SK-N-SH treated with all-trans-retinoic acid at 6 μM for 48 hours (cell line): ENCODE data around the gene CIC.

Experiments
- ATAC-seq: fragments of 200-7000 bp; cut with Tn5 transposase; 3 replicates; pipeline ENCODE4 v1.9.1; 2020; ENCODE audit warnings: mild to moderate bottlenecking, moderate library complexity
- ARNTL ChIP-seq: fragments of 450-650 bp; formaldehyde crosslinking; IDR thresholded peaks from 2 replicates; pipeline ENCODE4 v1.5.0; 2020; ENCODE audit warnings: low read depth, mild to moderate bottlenecking, moderate library complexity, borderline replicate concordance
- CREB5 ChIP-seq: fragments of 250-450 bp; sonication (Bioruptor Pico); IDR thresholded peaks from 2 replicates; pipeline ENCODE4 v1.5.1; 2020; ENCODE audit warnings: low read depth, mild to moderate bottlenecking, moderate library complexity
- ESRRG ChIP-seq: fragments of 250-450 bp; sonication (Bioruptor Pico); IDR thresholded peaks from 2 replicates; pipeline ENCODE4 v1.6.1; 2021; ENCODE audit warnings: mild to moderate bottlenecking
- GLIS3 ChIP-seq: fragments of 250-450 bp; sonication (Bioruptor Pico); IDR thresholded peaks from 2 replicates; pipeline ENCODE4 v1.5.0; 2020; ENCODE audit warnings: mild to moderate bottlenecking, moderate library complexity
- ISL1 ChIP-seq: fragments of 250-450 bp; sonication (Bioruptor Pico); IDR thresholded peaks from 2 replicates; pipeline ENCODE4 v2.1.2; 2022; ENCODE audit warnings: mild to moderate bottlenecking, moderate library complexity
- OSR1 ChIP-seq: fragments of 250-450 bp; sonication (Bioruptor Pico); IDR thresholded peaks from 2 replicates; pipeline ENCODE4 v1.8.0; 2022; ENCODE audit warnings: moderate library complexity, mild to moderate bottlenecking, inconsistent platforms
- POU6F1 ChIP-seq: fragments of 250-450 bp; sonication (Bioruptor Pico); IDR thresholded peaks from 2 replicates; pipeline ENCODE4 v1.8.0; 2021; ENCODE audit warnings: low read depth, mild to moderate bottlenecking, moderate library complexity, borderline replicate concordance
- PPARA ChIP-seq: fragments of 250-450 bp; sonication (Bioruptor Pico); IDR thresholded peaks from 2 replicates; pipeline ENCODE4 v1.5.0; 2020; ENCODE audit warnings: mild to moderate bottlenecking, borderline replicate concordance
- RARB ChIP-seq: fragments of 250-450 bp; sonication (Bioruptor Pico); IDR thresholded peaks from 2 replicates; pipeline ENCODE4 v1.8.0; 2021; ENCODE audit warnings: mild to moderate bottlenecking, moderate library complexity
- SNAI2 ChIP-seq: fragments of 250-450 bp; sonication (Bioruptor Pico); IDR thresholded peaks from 2 replicates; pipeline ENCODE4 v1.5.0; 2020; ENCODE audit warnings: mild to moderate bottlenecking, moderate library complexity
- TCF4 ChIP-seq: fragments of 250-450 bp; sonication (Bioruptor Pico); IDR thresholded peaks from 2 replicates; pipeline ENCODE4 v1.8.0; 2021; ENCODE audit warnings: mild to moderate bottlenecking, moderate library complexity, borderline replicate concordance
- TOX ChIP-seq: fragments of 250-450 bp; sonication (Bioruptor Pico); IDR thresholded peaks from 2 replicates; pipeline ENCODE4 v1.8.0; 2021; ENCODE audit warnings: mild to moderate bottlenecking, moderate library complexity, borderline replicate concordance
- TSHZ2 ChIP-seq: fragments of 250-450 bp; sonication (Bioruptor Pico); IDR thresholded peaks from 2 replicates; pipeline ENCODE4 v1.5.0; 2020; ENCODE audit warnings: mild to moderate bottlenecking, moderate library complexity
- ZC3H10 ChIP-seq: fragments of 250-450 bp; sonication (Bioruptor Pico); IDR thresholded peaks from 2 replicates; pipeline ENCODE4 v1.5.1; 2021; ENCODE audit warnings: mild to moderate bottlenecking, moderate library complexity
- ZFP3 ChIP-seq: fragments of 250-450 bp; sonication (Bioruptor Pico); IDR thresholded peaks from 2 replicates; pipeline ENCODE4 v1.5.0; 2020; ENCODE audit warnings: mild to moderate bottlenecking, moderate library complexity
- ZFP30 ChIP-seq: fragments of 450-650 bp; formaldehyde crosslinking; IDR thresholded peaks from 2 replicates; pipeline ENCODE4 v1.5.0; 2022; ENCODE audit warnings: mild to moderate bottlenecking, moderate library complexity
- ZNF565 ChIP-seq: fragments of 450-650 bp; formaldehyde crosslinking; conservative IDR thresholded peaks from 2 replicates; pipeline ENCODE4 v1.5.0; 2020; ENCODE audit warnings: low read depth, mild to moderate bottlenecking, moderate library complexity
- ZNF8 ChIP-seq: fragments of 450-650 bp; formaldehyde crosslinking; IDR thresholded peaks from 2 replicates; pipeline ENCODE4 v1.5.0; 2020; ENCODE audit warnings: mild to moderate bottlenecking, moderate library complexity
- TF ChIP-seq, protein P1 (sequence below): fragments of 250-450 bp; sonication (Bioruptor Pico); IDR thresholded peaks from 2 replicates; pipeline ENCODE4 v1.5.1; 2021; ENCODE audit warnings: mild to moderate bottlenecking, moderate library complexity
- TF ChIP-seq, protein P2 (sequence below): fragments of 250-450 bp; sonication (Bioruptor Pico); IDR thresholded peaks from 2 replicates; pipeline ENCODE4 v1.8.0; 2020; ENCODE audit warnings: mild to moderate bottlenecking, moderate library complexity, borderline replicate concordance

CIC gene

GRCh38 chr19:42234364-42234763 lies 34.7 kb upstream of the CIC start:
- TF ChIP-seq, protein P1, sequence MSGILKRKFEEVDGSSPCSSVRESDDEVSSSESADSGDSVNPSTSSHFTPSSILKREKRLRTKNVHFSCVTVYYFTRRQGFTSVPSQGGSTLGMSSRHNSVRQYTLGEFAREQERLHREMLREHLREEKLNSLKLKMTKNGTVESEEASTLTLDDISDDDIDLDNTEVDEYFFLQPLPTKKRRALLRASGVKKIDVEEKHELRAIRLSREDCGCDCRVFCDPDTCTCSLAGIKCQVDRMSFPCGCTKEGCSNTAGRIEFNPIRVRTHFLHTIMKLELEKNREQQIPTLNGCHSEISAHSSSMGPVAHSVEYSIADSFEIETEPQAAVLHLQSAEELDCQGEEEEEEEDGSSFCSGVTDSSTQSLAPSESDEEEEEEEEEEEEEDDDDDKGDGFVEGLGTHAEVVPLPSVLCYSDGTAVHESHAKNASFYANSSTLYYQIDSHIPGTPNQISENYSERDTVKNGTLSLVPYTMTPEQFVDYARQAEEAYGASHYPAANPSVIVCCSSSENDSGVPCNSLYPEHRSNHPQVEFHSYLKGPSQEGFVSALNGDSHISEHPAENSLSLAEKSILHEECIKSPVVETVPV (CRISPR knock-in tag): no peak
- TF ChIP-seq TSHZ2 (CRISPR knock-in tag) (no peak), TCF4 (CRISPR knock-in tag) (no peak), ZFP3 (no peak), ZNF565 (CRISPR knock-in tag) (no peak), OSR1 (CRISPR knock-in tag) (no peak), PPARA (CRISPR knock-in tag) (no peak), ZFP30 (CRISPR knock-in tag) (no peak), ZC3H10 (CRISPR knock-in tag) (no peak), POU6F1 (CRISPR knock-in tag) (no peak), SNAI2 (CRISPR knock-in tag) (no peak)
- TF ChIP-seq, protein P2, sequence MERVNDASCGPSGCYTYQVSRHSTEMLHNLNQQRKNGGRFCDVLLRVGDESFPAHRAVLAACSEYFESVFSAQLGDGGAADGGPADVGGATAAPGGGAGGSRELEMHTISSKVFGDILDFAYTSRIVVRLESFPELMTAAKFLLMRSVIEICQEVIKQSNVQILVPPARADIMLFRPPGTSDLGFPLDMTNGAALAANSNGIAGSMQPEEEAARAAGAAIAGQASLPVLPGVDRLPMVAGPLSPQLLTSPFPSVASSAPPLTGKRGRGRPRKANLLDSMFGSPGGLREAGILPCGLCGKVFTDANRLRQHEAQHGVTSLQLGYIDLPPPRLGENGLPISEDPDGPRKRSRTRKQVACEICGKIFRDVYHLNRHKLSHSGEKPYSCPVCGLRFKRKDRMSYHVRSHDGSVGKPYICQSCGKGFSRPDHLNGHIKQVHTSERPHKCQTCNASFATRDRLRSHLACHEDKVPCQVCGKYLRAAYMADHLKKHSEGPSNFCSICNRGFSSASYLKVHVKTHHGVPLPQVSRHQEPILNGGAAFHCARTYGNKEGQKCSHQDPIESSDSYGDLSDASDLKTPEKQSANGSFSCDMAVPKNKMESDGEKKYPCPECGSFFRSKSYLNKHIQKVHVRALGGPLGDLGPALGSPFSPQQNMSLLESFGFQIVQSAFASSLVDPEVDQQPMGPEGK (CRISPR knock-in tag): no peak
- no peak for ATAC-seq

- TF ChIP-seq OSR1 (CRISPR knock-in tag) (no peak), GLIS3 (CRISPR knock-in tag) (no peak), PPARA (CRISPR knock-in tag) (no peak), RARB (CRISPR knock-in tag) (no peak), TOX (CRISPR knock-in tag) (no peak), ZNF565 (CRISPR knock-in tag) (no peak), POU6F1 (CRISPR knock-in tag) (no peak), CREB5 (CRISPR knock-in tag) (no peak), ISL1 (no peak), ARNTL (CRISPR knock-in tag) (no peak), TCF4 (CRISPR knock-in tag) (no peak), ZFP30 (CRISPR knock-in tag) (no peak), ESRRG (CRISPR knock-in tag) (no peak), ZC3H10 (CRISPR knock-in tag) (no peak), SNAI2 (CRISPR knock-in tag) (no peak), ZFP3 (no peak), ZNF8 (CRISPR knock-in tag) (no peak)
- TF ChIP-seq, protein P2 (CRISPR knock-in tag): no peak
- TF ChIP-seq, protein P1 (CRISPR knock-in tag): no peak
- TF ChIP-seq, all 23 proteins: peak for 0
- ATAC-seq: no peak
Measured at GRCh38 chr19:42235181-42235580, 33.9 kb upstream of the CIC start.
